WTC11 (cell line): Measurements from ENCODE around the gene NEU2.

Experiments
- CBFB ChIP-seq: sonication (generic); formaldehyde crosslinking; IDR thresholded peaks from 2 replicates; pipeline ENCODE4 v1.8.1; 2022; ENCODE audit warnings: mild to moderate bottlenecking, low read depth, missing genetic modification reagents
- JUN ChIP-seq: sonication (generic); formaldehyde crosslinking; IDR thresholded peaks from 2 replicates; pipeline ENCODE4 v1.8.0; 2023; ENCODE audit warnings: mild to moderate bottlenecking, missing genetic modification reagents
- SP1 ChIP-seq: sonication (generic); formaldehyde crosslinking; conservative IDR thresholded peaks from 2 replicates; pipeline ENCODE4 v1.8.1; 2022; ENCODE audit warnings: missing genetic modification reagents
- ZBTB21 ChIP-seq: sonication (generic); formaldehyde crosslinking; IDR thresholded peaks from 2 replicates; pipeline ENCODE4 v1.8.1; 2023; ENCODE audit warnings: mild to moderate bottlenecking, missing genetic modification reagents, borderline replicate concordance
- ZNF317 ChIP-seq: sonication (generic); formaldehyde crosslinking; IDR thresholded peaks from 2 replicates; pipeline ENCODE4 v1.8.1; 2023; ENCODE audit warnings: low read depth, mild to moderate bottlenecking, moderate library complexity, missing genetic modification reagents, borderline replicate concordance
- TF ChIP-seq, protein P1 (sequence below): fragments of 200-600 bp; IDR thresholded peaks from 2 replicates; pipeline ENCODE4 v1.8.0; 2022; ENCODE audit warnings: antibody characterized with exemption

DNA sequence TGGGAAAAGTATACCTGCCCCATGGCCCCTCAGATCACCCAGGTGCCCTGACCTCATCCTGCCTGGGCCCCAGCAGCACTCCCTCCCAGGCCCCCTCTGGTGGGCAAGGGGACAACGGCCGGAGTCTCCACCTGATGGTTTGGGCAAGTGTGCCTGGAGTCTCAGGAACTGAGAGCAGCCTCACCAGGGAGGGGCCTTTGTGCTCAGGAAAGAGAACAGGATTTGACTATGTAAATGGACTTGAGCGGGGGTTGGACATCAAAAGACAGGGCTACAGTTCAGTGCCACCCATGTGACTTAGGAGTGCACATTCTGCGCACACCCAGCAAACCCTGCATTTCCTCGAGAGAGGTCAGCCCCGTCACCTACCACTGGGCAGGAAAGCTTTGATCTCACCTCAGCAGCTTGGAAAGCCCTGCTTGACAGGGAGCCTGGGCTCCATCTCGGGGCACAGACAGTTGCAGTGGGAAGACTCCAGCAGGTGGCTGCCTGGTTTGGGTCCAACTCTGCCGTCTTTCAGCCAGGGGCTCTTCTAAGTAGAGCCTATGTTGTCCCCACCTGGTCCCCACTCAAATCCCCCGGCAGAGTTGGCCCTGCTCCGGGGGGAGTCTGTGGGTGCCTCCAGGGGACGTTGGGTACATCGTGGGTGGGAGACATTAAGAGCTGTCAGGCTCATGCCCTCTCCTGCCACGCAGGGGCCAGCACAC lies 30.9 kb downstream of the NEU2 start:
- TF ChIP-seq JUN (CRISPR knock-in tag) = no peak
- TF ChIP-seq ZNF317 (CRISPR knock-in tag) = no peak
- no peak for TF ChIP-seq ZBTB21 (CRISPR knock-in tag)
- TF ChIP-seq, protein P1, sequence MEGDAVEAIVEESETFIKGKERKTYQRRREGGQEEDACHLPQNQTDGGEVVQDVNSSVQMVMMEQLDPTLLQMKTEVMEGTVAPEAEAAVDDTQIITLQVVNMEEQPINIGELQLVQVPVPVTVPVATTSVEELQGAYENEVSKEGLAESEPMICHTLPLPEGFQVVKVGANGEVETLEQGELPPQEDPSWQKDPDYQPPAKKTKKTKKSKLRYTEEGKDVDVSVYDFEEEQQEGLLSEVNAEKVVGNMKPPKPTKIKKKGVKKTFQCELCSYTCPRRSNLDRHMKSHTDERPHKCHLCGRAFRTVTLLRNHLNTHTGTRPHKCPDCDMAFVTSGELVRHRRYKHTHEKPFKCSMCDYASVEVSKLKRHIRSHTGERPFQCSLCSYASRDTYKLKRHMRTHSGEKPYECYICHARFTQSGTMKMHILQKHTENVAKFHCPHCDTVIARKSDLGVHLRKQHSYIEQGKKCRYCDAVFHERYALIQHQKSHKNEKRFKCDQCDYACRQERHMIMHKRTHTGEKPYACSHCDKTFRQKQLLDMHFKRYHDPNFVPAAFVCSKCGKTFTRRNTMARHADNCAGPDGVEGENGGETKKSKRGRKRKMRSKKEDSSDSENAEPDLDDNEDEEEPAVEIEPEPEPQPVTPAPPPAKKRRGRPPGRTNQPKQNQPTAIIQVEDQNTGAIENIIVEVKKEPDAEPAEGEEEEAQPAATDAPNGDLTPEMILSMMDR = no peak
- TF ChIP-seq CBFB (CRISPR knock-in tag) = no peak
- TF ChIP-seq SP1 (CRISPR knock-in tag) = no peak
